Uterus (tissue), 4 donors: Measurements from ENCODE around the gene TMEM30A. TPM values are rescaled to one million over a fixed set of nuclear protein-coding genes. Genes with fewer than 3 reads are reported as not detected.

Source experiments
- DNase-seq, 2 donors: peaks; one replicate each; pipeline ENCODE4 v3.0.0-alpha.2; 2019 to 2020
- H3K27ac ChIP-seq, 2 donors: fragments of 200-600 bp; sonication (generic); 1 replicate in 1 of 2; 2 replicates in 1 of 2; pipeline ENCODE4 v1.5.1; 2016 to 2018
- H3K27me3 ChIP-seq, 2 donors: fragments of 200-600 bp; sonication (generic); one replicate each; pipeline ENCODE4 v1.5.1; 2018 to 2019; ENCODE audit warnings: control low read depth in 1 of 2
- H3K36me3 ChIP-seq, 2 donors: fragments of 200-600 bp; sonication (generic); one replicate each; pipeline ENCODE4 v1.5.1; 2019; ENCODE audit warnings: control low read depth in 1 of 2
- H3K4me1 ChIP-seq, 2 donors: fragments of 200-600 bp; sonication (generic); one replicate each; pipeline ENCODE4 v1.5.1; 2018 to 2019; ENCODE audit warnings: control low read depth in 1 of 2
- H3K4me3 ChIP-seq, 2 donors: fragments of 200-600 bp; sonication (generic); 1 replicate in 1 of 2; 2 replicates in 1 of 2; pipeline ENCODE4 v1.5.1; 2018 to 2019; ENCODE audit warnings: mild to moderate bottlenecking in 1 of 2
- H3K9me3 ChIP-seq, 2 donors: fragments of 200-600 bp; sonication (generic); one replicate each; pipeline ENCODE4 v1.5.1; 2019; ENCODE audit warnings: control low read depth in 1 of 2
- POLR2A ChIP-seq, 2 donors: fragments of 450-650 bp; IDR thresholded peaks; one replicate each; pipeline ENCODE4 v1.6.1; 2016; ENCODE audit warnings: antibody characterized with exemption in 2 of 2, mild to moderate bottlenecking in 1 of 2, moderate library complexity in 1 of 2
- intact Hi-C: fragments of 100-400 bp; cut with DNase I; formaldehyde crosslinking; loops from one replicate; pipeline ENCODE4 v1.15.1; 2023; ENCODE audit warnings: low total_unique reads
- total RNA-seq, 4 donors: library from RNA; depleted of rRNA in 3 of 4; stranded (reverse); fragments of >200 nt in 3 of 4; gene quantifications; one replicate each; pipeline versions ENCODE4 v1.1.0 to v1.2.4, GENCODE V29; 2014 to 2023
- TF ChIP-seq, protein P1 (sequence below), 4 experiments: fragments of 200-600 bp in 2 of 4; fragments of 450-650 bp in 2 of 4; sonication (generic) in 2 of 4; IDR thresholded peaks; one replicate each; pipeline ENCODE4 v1.5.1; 2016 to 2019; ENCODE audit warnings: antibody characterized with exemption in 4 of 4, mild to moderate bottlenecking in 2 of 4, moderate library complexity in 1 of 4
- donor health status: DM: yes; HTN: yes; CAD: no.

TMEM30A gene
- total RNA-seq, 4 donors from 2014 or later: 71.0 to 194 (median 125) TPM

DNA sequence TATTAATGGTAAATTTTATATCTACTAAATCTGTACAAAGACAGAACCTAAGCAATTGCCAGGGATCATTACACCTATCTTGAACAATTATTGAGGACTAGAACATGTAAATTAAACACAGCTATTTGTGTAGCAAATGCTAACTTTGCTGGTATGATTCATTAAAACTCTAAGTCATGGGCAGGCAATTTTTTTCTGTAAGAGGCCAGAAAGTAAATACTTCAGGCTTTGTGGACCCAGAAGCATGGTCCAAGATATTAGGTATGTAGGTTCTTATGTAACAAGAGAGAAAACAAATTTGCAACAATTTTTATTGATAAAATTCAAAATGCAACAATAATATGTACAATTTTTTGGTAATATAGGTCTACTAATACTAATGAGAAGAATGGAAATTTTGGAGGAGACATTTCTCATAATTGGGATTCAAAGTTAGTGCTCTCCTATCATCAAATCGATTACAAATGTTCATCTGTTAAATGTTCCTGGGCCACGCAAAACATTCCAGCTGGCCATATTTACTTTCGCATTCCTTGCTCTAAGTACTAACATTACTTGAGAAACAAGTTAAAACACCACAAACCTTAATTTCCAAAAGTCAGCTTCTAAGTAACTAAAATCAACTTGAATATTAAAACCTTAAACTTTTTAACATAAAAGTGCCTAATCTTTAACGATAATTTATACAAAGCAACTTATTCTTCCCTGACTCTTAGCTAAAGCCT is 4.3 kb downstream of the TMEM30A start:
- intact Hi-C loops: no loop called here
- TF ChIP-seq, protein P1, sequence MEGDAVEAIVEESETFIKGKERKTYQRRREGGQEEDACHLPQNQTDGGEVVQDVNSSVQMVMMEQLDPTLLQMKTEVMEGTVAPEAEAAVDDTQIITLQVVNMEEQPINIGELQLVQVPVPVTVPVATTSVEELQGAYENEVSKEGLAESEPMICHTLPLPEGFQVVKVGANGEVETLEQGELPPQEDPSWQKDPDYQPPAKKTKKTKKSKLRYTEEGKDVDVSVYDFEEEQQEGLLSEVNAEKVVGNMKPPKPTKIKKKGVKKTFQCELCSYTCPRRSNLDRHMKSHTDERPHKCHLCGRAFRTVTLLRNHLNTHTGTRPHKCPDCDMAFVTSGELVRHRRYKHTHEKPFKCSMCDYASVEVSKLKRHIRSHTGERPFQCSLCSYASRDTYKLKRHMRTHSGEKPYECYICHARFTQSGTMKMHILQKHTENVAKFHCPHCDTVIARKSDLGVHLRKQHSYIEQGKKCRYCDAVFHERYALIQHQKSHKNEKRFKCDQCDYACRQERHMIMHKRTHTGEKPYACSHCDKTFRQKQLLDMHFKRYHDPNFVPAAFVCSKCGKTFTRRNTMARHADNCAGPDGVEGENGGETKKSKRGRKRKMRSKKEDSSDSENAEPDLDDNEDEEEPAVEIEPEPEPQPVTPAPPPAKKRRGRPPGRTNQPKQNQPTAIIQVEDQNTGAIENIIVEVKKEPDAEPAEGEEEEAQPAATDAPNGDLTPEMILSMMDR (IDR thresholded peaks at IDR 0.05): no peak
- no peak for TF ChIP-seq POLR2A (IDR thresholded peaks at IDR 0.05)
- Histone ChIP-seq H3K36me3 (no peaks in the 10 kb centered on the region), H3K4me1 (peaks cover 0 to 5% of the 10 kb centered on the region in 2 donors), H3K27ac (no peak overlapping the region), H3K27me3 (no peaks in the 10 kb centered on the region), H3K9me3 (no peaks in the 10 kb centered on the region), H3K4me3 (no peak overlapping the region)
- no peak for DNase-seq

DNA sequence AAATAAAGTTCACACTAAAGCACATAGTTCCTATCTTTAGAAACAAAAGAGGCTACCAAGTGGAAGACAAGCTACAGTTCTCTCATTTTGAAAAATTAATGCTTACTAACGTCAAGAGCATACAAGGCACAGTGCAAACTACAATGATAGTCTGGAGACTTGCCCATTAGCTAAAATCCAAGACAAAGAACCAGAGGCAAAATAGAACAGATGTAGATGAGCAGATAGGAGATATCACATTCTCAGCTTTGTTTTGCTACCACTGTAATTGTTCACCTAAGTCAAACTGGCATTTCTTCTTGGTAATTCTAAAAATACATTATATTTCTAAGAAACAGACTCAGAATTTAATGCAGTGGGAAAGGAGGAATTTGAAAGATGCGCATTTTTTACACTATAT is 5.2 kb downstream of the TMEM30A start:
- peaks cover 0 to 5% of the 10 kb centered on the region in 2 donors for H3K4me1 ChIP-seq
- H3K4me3 ChIP-seq: no peak overlapping the region
- no peak overlapping the region for H3K27ac ChIP-seq
- TF ChIP-seq, protein P1 (IDR thresholded peaks at IDR 0.05): no peak
- TF ChIP-seq POLR2A (IDR thresholded peaks at IDR 0.05): no peak
- no peaks in the 10 kb centered on the region for H3K9me3 ChIP-seq
- intact Hi-C loops: loop anchor here (10.0 kb wide), 1 partner anchor 245 kb away; no protein-coding TSS in a partner anchor
- no peaks in the 10 kb centered on the region for H3K36me3 ChIP-seq
- H3K27me3 ChIP-seq: no peaks in the 10 kb centered on the region
- no peak for DNase-seq

DNA sequence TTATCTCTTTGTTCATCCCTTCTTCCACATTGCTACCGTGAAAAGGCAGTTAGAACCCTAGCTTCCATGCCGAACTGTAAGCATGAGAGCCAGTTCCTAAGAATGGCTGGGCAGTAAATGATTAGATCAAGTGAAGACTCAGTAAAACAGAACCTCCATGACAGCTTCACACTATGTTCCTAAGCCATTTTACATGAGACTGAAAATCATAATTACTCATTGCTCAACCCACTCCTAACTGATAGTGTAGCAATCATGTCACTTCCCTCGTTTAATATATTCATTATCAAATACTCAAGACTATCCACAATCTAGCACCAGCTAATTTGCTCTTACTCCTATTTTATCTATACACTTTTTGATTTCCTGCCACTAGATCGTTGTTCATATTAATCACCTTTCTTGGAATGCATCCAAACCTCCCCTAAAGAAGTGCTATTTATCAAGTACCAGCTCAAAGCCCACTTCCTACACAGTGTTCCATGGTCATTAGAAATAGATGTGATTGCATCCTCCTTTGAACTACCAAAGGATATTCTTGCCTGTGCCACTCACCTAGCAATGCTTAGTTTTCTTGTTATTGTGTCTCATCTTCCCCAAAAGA is 6.0 kb downstream of the TMEM30A start:
- H3K9me3 ChIP-seq: no peaks in the 10 kb centered on the region
- H3K4me3 ChIP-seq: no peak overlapping the region
- TF ChIP-seq, protein P1 (IDR thresholded peaks at IDR 0.05): no peak
- no peak for TF ChIP-seq POLR2A (IDR thresholded peaks at IDR 0.05)
- intact Hi-C loops: loop anchor here (10.0 kb wide), 1 partner anchor 246 kb away; no protein-coding TSS in a partner anchor
- DNase-seq: no peak
- no peak overlapping the region for H3K27ac ChIP-seq
- peaks cover 0 to 5% of the 10 kb centered on the region in 2 donors for H3K4me1 ChIP-seq
- H3K36me3 ChIP-seq: no peaks in the 10 kb centered on the region
- no peaks in the 10 kb centered on the region for H3K27me3 ChIP-seq

DNA sequence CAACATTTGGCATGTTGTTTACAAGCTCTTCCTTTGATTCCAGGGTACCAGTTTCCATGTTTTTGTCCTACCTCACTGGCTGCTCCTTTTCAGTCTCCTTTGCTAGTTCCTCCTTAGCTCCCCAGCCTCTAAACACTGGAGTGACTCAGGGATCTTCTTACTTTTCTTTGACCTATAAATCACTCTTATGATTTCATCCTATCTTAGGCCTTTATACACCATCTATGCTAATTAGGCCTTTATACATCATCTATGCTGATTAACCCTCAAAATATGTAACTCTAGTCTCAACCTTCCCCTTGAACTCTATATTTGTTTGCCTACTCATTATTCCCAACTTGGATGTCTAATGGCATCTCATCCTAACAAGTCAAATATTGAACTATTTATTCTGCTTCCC is 9.5 kb downstream of the TMEM30A start:
- H3K27me3 ChIP-seq: no peaks in the 10 kb centered on the region
- TF ChIP-seq POLR2A (IDR thresholded peaks at IDR 0.05): no peak
- TF ChIP-seq, protein P1 (IDR thresholded peaks at IDR 0.05): no peak
- intact Hi-C loops: loop anchor here (10.0 kb wide), 1 partner anchor 250 kb away; no protein-coding TSS in a partner anchor
- DNase-seq: no peak
- no peak overlapping the region for H3K27ac ChIP-seq
- H3K4me1 ChIP-seq: no peaks in the 10 kb centered on the region
- H3K36me3 ChIP-seq: no peaks in the 10 kb centered on the region
- no peak overlapping the region for H3K4me3 ChIP-seq
- H3K9me3 ChIP-seq: no peaks in the 10 kb centered on the region

DNA sequence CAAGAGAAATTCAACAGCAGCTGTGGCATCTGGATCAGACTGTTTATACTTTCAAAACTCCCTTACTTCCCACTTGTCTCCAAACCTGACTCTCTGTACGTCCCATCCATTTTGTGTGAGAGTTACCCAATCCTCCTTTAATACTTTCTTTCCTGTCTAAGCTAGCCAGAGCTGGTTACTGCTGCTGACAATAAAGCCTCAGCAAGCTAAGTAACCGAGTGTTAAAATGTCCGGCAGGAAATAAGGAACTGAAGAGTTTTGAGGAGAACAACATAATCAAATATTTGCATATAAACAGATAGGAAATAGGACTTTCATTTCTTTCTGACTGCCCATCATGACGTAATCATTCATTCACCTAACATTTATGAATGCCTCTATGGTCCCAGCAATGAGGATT is 11.6 kb downstream of the TMEM30A start:
- no peak overlapping the region for H3K4me3 ChIP-seq

More for the DNA sequence above, 11.6 kb downstream of the TMEM30A start:
- Histone ChIP-seq H3K4me1 (peaks cover 0 to 3% of the 10 kb centered on the region in 2 donors), H3K9me3 (no peaks in the 10 kb centered on the region), H3K27ac (no peak overlapping the region), H3K36me3 (no peaks in the 10 kb centered on the region), H3K27me3 (no peaks in the 10 kb centered on the region)
- intact Hi-C loops: loop anchor here (10.0 kb wide), 1 partner anchor 252 kb away; no protein-coding TSS in a partner anchor
- no peak for DNase-seq
- TF ChIP-seq POLR2A (IDR thresholded peaks at IDR 0.05): no peak
- TF ChIP-seq, protein P1 (IDR thresholded peaks at IDR 0.05): no peak
